ENCODE measurements around the gene EIPR1. TPM values are rescaled to one million over a fixed set of nuclear protein-coding genes. Genes with fewer than 3 reads are reported as not detected.

Gene EIPR1
- total RNA-seq, 1 experiment from 2014 or later: 27.8 TPM

DNA sequence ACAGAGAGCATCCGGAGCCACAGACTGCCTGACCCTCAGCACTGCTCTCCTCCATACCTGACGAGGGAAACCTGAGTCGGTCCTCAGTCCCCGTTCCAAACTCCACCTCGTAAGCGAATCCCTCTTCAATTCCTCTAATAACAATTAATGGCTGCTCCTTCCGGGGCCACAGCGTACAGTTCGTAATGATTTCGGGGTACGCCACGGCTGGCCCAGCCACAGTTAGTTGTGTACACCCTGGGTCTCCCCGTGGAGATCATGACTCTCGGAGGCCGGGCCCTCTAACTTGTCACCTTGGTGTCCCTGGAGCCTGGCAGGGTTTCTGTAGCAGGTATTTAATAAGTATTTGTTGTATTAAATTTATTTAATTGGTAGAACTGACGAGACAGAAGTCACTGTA, 121.5 kb downstream of the EIPR1 start:
- no CpG with 5 or more reads among the region's 16 CpGs for WGBS (ENCODE audit: extremely low coverage, insufficient read length, low lambda C conversion rate)
- H3K56ac ChIP-seq (ENCODE audit: insufficient read length, low read depth, low read length): no peak overlapping the region
- DNase-seq: no peak
- H4K91ac ChIP-seq (ENCODE audit: insufficient read length, low read depth, low read length): no peak overlapping the region
- no peak overlapping the region for H2AFZ ChIP-seq (ENCODE audit: low read length)
- H3K27ac ChIP-seq (ENCODE audit: insufficient read length, low read depth, low read length): no peak overlapping the region
- H2AK5ac ChIP-seq (ENCODE audit: insufficient read length, low read length): no peak overlapping the region
- no peaks in the 10 kb centered on the region for H3K27me3 ChIP-seq (ENCODE audit: insufficient read depth, low read length)
- TF ChIP-seq, protein P1, sequence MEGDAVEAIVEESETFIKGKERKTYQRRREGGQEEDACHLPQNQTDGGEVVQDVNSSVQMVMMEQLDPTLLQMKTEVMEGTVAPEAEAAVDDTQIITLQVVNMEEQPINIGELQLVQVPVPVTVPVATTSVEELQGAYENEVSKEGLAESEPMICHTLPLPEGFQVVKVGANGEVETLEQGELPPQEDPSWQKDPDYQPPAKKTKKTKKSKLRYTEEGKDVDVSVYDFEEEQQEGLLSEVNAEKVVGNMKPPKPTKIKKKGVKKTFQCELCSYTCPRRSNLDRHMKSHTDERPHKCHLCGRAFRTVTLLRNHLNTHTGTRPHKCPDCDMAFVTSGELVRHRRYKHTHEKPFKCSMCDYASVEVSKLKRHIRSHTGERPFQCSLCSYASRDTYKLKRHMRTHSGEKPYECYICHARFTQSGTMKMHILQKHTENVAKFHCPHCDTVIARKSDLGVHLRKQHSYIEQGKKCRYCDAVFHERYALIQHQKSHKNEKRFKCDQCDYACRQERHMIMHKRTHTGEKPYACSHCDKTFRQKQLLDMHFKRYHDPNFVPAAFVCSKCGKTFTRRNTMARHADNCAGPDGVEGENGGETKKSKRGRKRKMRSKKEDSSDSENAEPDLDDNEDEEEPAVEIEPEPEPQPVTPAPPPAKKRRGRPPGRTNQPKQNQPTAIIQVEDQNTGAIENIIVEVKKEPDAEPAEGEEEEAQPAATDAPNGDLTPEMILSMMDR (conservative IDR thresholded peaks at IDR 0.05): no peak
- no peak overlapping the region for H3K18ac ChIP-seq (ENCODE audit: insufficient read length, low read depth, low read length)
- no peak overlapping the region for H3T11ph ChIP-seq (ENCODE audit: low read length)
- Mint-ChIP-seq H3K4me3 (no peak overlapping the region), H3K9me3 (peaks cover 4 to 5% of the 10 kb centered on the region in 2 experiments; a peak in 3 of 5 replicates), H3K27ac (peak overlapping the region in 2 of 3 experiments; percentile 8 to 83; a peak in 5 of 7 replicates), H3K36me3 (ENCODE audit: insufficient read depth in 1 of 3, low read depth in 3 of 3) (peaks cover 5 to 17% (median 13%) of the 10 kb centered on the region in 3 experiments), H3K27me3 (ENCODE audit: low read depth) (no peaks in the 10 kb centered on the region; the same call in 1 of the 2 replicates), H3K4me1 (peaks cover 6 to 18% of the 10 kb centered on the region in 2 experiments)
- no peak overlapping the region for H2BK120ac ChIP-seq (ENCODE audit: low read depth, low read length, poor library complexity, severe bottlenecking)
- no peak overlapping the region for H2BK12ac ChIP-seq (ENCODE audit: insufficient read length, low read depth, low read length)
- no peak overlapping the region for H4K8ac ChIP-seq (replicated peaks; ENCODE audit: insufficient read length, low read depth, low read length)
- no peaks in the 10 kb centered on the region for H3K9me3 ChIP-seq (ENCODE audit: control insufficient read depth, low read depth, low read length)
- H3K23me2 ChIP-seq (ENCODE audit: insufficient read length, low read depth, low read length, poor library complexity, severe bottlenecking): no peaks in the 10 kb centered on the region
- no peak overlapping the region for H3K4me2 ChIP-seq (ENCODE audit: insufficient read depth, insufficient read length, low read length)
- no peaks in the 10 kb centered on the region; the same call in 1 of the 2 replicates for H3K4me1 ChIP-seq (ENCODE audit: insufficient read depth, low read length)
- H2BK15ac ChIP-seq (ENCODE audit: low read depth, low read length): no peak overlapping the region
- no peak overlapping the region for H3K14ac ChIP-seq (ENCODE audit: insufficient read depth, low read length)
- no peak overlapping the region for H4K5ac ChIP-seq (ENCODE audit: insufficient read length, low read depth, low read length)
- no peak overlapping the region for H3K23ac ChIP-seq (ENCODE audit: insufficient read length, low read depth, low read length)
- no peak overlapping the region for H3K9ac ChIP-seq (ENCODE audit: extremely low read depth, insufficient read length, low read length)
- no peaks in the 10 kb centered on the region for H4K20me1 ChIP-seq (ENCODE audit: control insufficient read depth, insufficient read depth, insufficient read length)
- no peak overlapping the region for H2BK5ac ChIP-seq (ENCODE audit: insufficient read length, low read length)
- H3K4ac ChIP-seq (ENCODE audit: low read depth, low read length): no peak overlapping the region
- no peaks in the 10 kb centered on the region for H3K79me1 ChIP-seq (ENCODE audit: insufficient read depth, low read depth, low read length, poor library complexity, severe bottlenecking)
- H3K79me2 ChIP-seq (ENCODE audit: insufficient read depth, low read length): no peaks in the 10 kb centered on the region
- no peak overlapping the region for H2BK20ac ChIP-seq (ENCODE audit: low read depth, low read length, poor library complexity, severe bottlenecking)
